ENCODE results near the gene OSBP. TPM values are rescaled to one million over a fixed set of nuclear protein-coding genes. Genes with fewer than 3 reads are reported as not detected.

The OSBP gene
- total RNA-seq, 8 experiments from 2014 or later: 21.4 to 52.2 (median 33.2) TPM

DNA sequence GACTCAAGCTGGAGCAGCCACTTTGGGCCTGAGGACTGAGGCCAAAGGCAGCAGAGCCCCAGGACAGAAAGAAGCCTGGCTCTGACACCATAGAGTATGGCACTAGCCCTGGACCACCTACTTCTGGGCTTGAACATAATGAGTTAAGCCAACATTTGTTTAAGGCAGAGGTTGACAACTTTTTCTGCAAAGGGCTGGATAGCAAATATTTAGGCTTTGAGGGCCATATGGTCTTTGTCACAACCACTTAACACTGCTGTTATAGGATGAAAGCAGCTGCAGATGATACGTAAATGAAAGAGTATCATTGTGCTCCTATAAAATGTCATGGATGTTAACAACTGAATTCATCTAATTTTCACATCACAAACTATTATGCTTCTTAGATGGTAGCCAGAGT lies 16.6 kb downstream of the OSBP start:
- Histone ChIP-seq H3K4me1 (replicated peaks in 1 of 2) (no peaks in the 10 kb centered on the region), H3K27ac (no peak overlapping the region), H3K4me3 (no peak overlapping the region)
- in situ Hi-C loops (cut with MboI; ENCODE audit: low pct_unique_long_range_greater_than_20kb in 2 of 9, low sequenced_read_pairs in 9 of 9, unreplicated experiment in 9 of 9): no loop called here
- WGBS, 10 experiments: 83 to 100% (median 100%) methylated on average over 1 of the region's 1 CpG; no CpG with 5 or more reads in 5 of the 10 experiments
- ATAC-seq (replicated peaks in 6 of 8): no peak

DNA sequence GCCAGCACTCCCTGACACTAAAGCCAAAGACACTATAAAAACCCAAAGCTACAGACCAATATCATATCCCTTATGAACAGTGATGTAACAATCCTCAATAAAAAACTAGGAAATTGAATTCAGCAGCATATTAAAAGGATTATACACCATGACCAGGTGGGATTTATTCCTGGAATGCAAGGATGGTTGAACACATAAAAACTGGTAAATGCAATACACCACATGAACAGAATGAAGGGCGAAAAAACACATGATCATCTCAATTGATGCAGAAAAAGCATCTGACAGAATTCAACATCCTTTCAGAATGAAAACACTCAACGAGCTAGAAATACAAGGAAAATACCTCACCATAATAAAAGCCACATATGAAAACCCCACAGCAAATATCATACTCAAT lies 31.3 kb downstream of the OSBP start:
- no peak for ATAC-seq (replicated peaks in 6 of 8)
- in situ Hi-C loops (cut with MboI; ENCODE audit: low pct_unique_long_range_greater_than_20kb in 2 of 9, low sequenced_read_pairs in 9 of 9, unreplicated experiment in 9 of 9): no loop called here
- 80 to 100% (median 97%) methylated on average over 1 to 2 of the region's 2 CpGs for WGBS, 10 experiments
- Histone ChIP-seq H3K27ac (no peak overlapping the region), H3K4me3 (no peak overlapping the region), H3K4me1 (replicated peaks in 1 of 2) (peaks cover 0 to 4% of the 10 kb centered on the region in 2 donors)

DNA sequence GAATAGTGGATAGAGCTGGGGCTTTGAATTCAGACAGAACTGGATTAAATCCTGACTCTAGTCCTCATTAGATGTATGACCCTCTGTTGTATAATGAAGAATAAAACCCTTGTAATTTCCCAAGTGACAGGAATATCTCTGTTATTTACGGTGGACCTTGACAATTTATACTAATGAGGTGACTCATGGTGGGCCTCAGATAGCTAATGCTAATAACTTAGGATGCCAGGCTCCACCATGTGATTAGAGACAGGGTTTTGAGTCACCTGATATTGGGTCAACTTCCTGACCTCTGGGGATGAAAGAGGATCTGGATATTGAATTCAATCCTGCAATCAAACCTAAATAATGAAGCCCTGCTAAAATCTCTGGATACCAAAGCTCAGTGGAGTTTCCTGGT lies 33.6 kb downstream of the OSBP start:
- 82 to 100% (median 100%) methylated on average over 1 of the region's 1 CpG; no CpG with 5 or more reads in 5 of the 10 experiments for WGBS, 10 experiments
- Histone ChIP-seq H3K27ac (no peak overlapping the region), H3K4me1 (replicated peaks in 1 of 2) (peaks cover 0 to 4% of the 10 kb centered on the region in 2 donors), H3K4me3 (no peak overlapping the region)
- in situ Hi-C loops (cut with MboI; ENCODE audit: low pct_unique_long_range_greater_than_20kb in 2 of 9, low sequenced_read_pairs in 9 of 9, unreplicated experiment in 9 of 9): no loop called here
- ATAC-seq (replicated peaks in 6 of 8): peak in 6 of 8 experiments; percentile 44 to 96 (median 74)

DNA sequence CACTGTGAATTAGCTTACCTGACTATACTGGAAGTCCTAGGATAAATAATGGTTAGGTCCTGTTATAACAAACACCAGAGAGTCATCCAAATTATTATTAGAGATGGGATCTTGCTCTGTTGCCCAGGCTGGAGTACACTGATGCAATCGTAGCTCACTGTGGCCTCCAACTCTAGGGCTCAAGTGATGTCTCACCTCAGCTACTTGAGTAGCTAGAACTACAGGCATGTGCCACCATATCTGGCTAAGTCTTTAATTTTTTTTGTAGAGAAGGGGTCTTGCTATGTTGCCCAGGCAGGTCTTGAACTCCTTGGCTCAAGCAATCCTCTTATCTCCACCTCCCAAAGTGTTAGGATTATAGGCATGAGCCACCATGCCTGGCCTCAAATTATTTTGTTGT lies 37.2 kb downstream of the OSBP start:
- Histone ChIP-seq H3K4me3 (no peak overlapping the region), H3K4me1 (replicated peaks in 1 of 2) (peaks cover 0 to 4% of the 10 kb centered on the region in 2 donors), H3K27ac (no peak overlapping the region)
- WGBS, 10 experiments: 100% methylated on average over 1 of the region's 1 CpG; no CpG with 5 or more reads in 8 of the 10 experiments
- ATAC-seq (replicated peaks in 6 of 8): no peak
- in situ Hi-C loops (cut with MboI; ENCODE audit: low pct_unique_long_range_greater_than_20kb in 2 of 9, low sequenced_read_pairs in 9 of 9, unreplicated experiment in 9 of 9): no loop called here

DNA sequence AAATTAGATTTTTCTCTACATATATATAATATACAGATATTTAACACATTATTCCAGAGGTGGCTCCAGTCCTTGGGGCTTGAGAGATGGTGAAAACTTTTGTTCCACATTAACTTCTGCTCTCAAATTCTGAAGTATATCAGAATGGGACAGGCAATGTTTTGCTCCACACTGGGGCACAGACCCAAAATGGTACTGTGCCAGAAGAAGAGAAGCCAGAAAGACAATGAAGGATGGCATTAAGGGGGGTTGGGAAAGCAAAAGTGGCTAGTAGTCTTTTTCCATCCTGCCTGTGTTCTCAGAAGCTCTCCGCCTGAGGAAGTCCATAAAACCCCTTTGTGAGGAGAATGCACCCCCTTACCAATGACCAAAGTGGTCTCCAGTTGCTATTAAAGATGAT lies 40.1 kb downstream of the OSBP start:
- in situ Hi-C loops (cut with MboI; ENCODE audit: low pct_unique_long_range_greater_than_20kb in 2 of 9, low sequenced_read_pairs in 9 of 9, unreplicated experiment in 9 of 9): no loop called here
- Histone ChIP-seq H3K27ac (no peak overlapping the region), H3K4me1 (replicated peaks in 1 of 2) (no peaks in the 10 kb centered on the region), H3K4me3 (no peak overlapping the region)
- ATAC-seq (replicated peaks in 6 of 8): no peak
- 80 to 100% (median 100%) methylated on average over 1 of the region's 1 CpG; no CpG with 5 or more reads in 4 of the 10 experiments for WGBS, 10 experiments

DNA sequence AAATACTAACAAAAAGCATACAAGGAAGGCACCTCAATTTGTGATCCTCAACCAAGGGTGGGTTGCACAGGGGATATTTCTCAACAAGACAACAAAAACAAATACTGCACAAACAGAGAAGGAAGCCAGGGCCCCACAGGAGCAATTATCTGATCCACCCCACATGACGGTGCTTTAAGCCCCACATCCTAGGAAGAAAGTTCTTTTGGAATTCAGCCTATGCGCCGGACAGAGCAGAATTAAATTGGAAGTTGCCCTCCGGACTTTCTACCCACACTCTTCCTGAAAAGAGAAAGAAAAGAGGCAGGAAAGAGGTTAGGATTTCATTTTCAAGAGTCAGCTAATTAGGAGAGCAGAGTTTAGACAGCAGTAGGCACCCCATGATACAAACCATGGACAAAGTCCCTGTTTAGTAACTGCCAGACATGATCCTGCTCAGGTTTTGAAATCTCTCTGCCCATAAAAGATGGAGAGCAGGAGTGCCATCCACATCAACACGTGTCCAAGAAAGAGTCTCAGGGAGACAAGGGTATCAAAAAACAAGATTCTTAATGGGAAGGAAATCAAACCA lies 40.6 kb downstream of the OSBP start:
- ATAC-seq (replicated peaks in 6 of 8): no peak
- no peak overlapping the region for H3K27ac ChIP-seq
- 40 to 100% (median 86%) methylated on average over 1 to 5 of the region's 5 CpGs; no CpG with 5 or more reads in 1 of the 10 experiments for WGBS, 10 experiments
- H3K4me1 ChIP-seq (replicated peaks in 1 of 2): no peaks in the 10 kb centered on the region
- no peak overlapping the region for H3K4me3 ChIP-seq
- in situ Hi-C loops (cut with MboI; ENCODE audit: low pct_unique_long_range_greater_than_20kb in 2 of 9, low sequenced_read_pairs in 9 of 9, unreplicated experiment in 9 of 9): no loop called here

DNA sequence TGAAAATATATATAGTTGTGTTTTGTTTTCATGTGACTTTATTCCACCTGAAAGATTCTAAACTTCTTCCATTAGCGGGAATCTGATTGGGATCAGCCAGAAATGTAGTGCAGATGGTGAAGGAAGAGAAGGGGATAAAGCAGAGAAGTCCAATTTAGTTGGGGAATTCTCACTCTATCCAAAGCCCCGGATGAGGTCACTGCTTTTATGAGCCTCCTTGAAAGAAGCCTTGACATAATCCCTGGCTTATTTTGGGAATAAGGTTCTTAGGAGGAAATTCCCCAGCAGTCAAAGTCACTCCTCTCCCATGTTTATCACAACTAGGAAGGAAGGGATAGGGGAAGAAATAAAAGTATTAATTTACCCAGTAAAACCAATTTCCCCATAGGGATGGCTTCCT lies 41.1 kb downstream of the OSBP start:
- WGBS, 10 experiments: 63 to 100% (median 89%) methylated on average over 1 to 2 of the region's 2 CpGs; no CpG with 5 or more reads in 1 of the 10 experiments
- in situ Hi-C loops (cut with MboI; ENCODE audit: low pct_unique_long_range_greater_than_20kb in 2 of 9, low sequenced_read_pairs in 9 of 9, unreplicated experiment in 9 of 9): no loop called here
- H3K27ac ChIP-seq: no peak overlapping the region
- H3K4me3 ChIP-seq: no peak overlapping the region
- H3K4me1 ChIP-seq (replicated peaks in 1 of 2): no peaks in the 10 kb centered on the region
- ATAC-seq (replicated peaks in 6 of 8): no peak

DNA sequence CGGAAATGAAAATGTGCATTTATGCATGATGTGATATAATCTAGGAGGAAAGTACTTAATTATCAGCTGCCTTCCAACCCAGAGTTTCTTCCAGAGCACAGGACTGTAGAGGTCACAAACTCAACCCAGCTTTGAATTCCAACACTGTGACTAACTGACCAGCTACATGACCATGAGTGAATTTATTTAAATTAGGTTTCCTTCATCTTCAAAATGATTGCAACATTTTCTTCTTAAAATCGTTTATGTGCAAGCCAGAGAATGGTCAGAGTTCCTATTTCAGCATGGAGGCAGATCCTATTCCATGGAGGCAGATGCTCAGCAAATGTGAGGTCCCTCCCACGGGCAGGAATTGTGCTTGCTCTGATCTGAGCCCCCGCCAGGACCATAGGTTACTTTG lies 42.4 kb downstream of the OSBP start:
- Histone ChIP-seq H3K27ac (no peak overlapping the region), H3K4me3 (no peak overlapping the region), H3K4me1 (replicated peaks in 1 of 2) (no peaks in the 10 kb centered on the region)
- peak in 3 of 8 experiments; percentile 64 to 95 (median 92) for ATAC-seq (replicated peaks in 6 of 8)
- WGBS, 10 experiments: 17 to 100% (median 76%) methylated on average over 1 to 3 of the region's 4 CpGs; no CpG with 5 or more reads in 3 of the 10 experiments
- in situ Hi-C loops (cut with MboI; ENCODE audit: low pct_unique_long_range_greater_than_20kb in 2 of 9, low sequenced_read_pairs in 9 of 9, unreplicated experiment in 9 of 9): no loop called here

DNA sequence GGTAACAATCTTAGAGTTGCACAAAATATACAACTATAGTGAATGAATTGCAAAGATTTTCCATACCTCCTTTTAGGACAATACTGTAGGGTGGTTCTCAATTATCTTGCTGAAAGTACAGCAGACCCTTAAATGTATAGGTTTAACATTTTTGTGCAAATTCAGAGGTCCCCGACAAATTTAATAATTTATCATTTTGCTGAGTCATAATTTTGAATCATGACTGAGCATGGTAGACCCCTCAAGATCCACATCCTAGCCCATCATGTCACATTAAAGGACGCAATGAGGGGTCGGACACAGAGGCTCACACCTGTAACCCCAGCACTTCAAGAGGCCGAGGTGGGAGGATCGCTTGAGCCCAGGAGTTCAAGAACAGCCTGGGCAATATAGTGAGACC lies 43.5 kb downstream of the OSBP start:
- in situ Hi-C loops (cut with MboI; ENCODE audit: low pct_unique_long_range_greater_than_20kb in 2 of 9, low sequenced_read_pairs in 9 of 9, unreplicated experiment in 9 of 9): no loop called here
- Histone ChIP-seq H3K27ac (no peak overlapping the region), H3K4me3 (no peak overlapping the region), H3K4me1 (replicated peaks in 1 of 2) (no peaks in the 10 kb centered on the region)
- WGBS, 10 experiments: 80 to 100% (median 93%) methylated on average over 1 to 4 of the region's 5 CpGs
- no peak for ATAC-seq (replicated peaks in 6 of 8)

DNA sequence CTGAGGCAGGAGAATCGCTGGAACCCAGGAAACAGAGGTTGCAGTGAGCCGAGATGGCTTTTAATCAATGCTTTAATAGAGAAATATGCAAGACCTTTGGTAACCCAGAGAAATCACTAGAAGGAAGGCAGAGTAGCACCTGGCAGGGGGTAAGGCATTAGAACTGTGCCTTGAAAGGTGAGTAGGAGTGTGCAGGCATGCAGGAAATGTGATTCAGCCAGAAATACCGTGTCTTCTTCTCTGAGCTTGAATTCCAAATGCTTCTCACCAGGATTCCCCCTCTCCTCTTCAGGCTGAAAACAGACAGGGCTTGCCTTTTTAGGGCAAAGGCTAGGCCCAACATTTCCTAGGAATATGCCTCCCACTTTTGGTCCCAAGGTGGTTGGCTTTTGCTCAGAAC lies 53.3 kb downstream of the OSBP start:
- no peak overlapping the region for H3K27ac ChIP-seq
- in situ Hi-C loops (cut with MboI; ENCODE audit: low pct_unique_long_range_greater_than_20kb in 2 of 9, low sequenced_read_pairs in 9 of 9, unreplicated experiment in 9 of 9): no loop called here
- no peak for ATAC-seq (replicated peaks in 6 of 8)
- WGBS, 10 experiments: 58 to 100% (median 70%) methylated on average over 1 to 3 of the region's 3 CpGs; no CpG with 5 or more reads in 6 of the 10 experiments
- peaks cover 0 to 3% of the 10 kb centered on the region in 2 donors for H3K4me1 ChIP-seq (replicated peaks in 1 of 2)
- H3K4me3 ChIP-seq: no peak overlapping the region

DNA sequence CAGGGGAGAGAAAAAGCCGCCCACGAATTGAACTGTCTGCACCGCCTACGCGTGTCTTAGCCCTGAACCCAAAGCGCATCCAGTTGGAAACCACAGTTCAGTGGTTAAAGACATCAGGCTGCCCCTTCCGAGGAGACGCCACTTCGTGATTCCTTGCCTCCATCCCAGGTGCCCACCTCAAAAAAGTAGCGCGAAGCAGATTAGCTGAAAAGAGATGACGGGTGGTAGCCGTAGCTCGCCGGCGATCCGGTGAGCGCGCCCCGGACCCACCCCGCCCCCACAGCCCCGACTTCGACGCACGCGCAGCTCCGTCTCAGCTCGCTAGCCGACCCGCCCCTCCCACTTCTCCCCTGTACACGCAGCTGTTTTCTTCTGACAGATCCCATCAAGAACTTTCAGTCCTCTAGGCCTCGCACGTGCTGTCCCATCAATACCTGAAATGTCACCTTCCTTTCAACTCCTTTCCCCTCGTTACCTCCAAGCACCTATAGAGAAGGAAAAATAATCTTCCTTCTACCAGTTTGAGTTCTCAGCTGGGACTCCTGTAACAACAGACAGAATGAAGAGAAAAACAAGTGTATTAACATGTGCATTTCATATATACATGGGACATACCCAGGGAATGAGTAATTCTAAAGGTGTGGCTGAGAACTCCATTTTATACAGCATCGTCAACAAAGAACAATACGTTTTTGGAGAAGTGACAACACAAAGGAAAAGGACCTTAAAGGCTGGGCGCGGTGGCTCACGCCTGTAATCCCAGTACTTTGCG lies 54.7 kb downstream of the OSBP start:
- Histone ChIP-seq H3K27ac (peak overlapping the region; percentile 34 to 75), H3K4me1 (replicated peaks in 1 of 2) (peaks cover 0 to 3% of the 10 kb centered on the region in 2 donors), H3K4me3 (peak overlapping the region; percentile 71 to 98 (median 88))
- in situ Hi-C loops (cut with MboI; ENCODE audit: low pct_unique_long_range_greater_than_20kb in 2 of 9, low sequenced_read_pairs in 9 of 9, unreplicated experiment in 9 of 9): no loop called here
- peak; percentile 30 to 73 (median 61) for ATAC-seq (replicated peaks in 6 of 8)
- WGBS, 10 experiments: 0 to 20% (median 6%) methylated on average over 2 to 16 of the region's 40 CpGs; no CpG with 5 or more reads in 1 of the 10 experiments

DNA sequence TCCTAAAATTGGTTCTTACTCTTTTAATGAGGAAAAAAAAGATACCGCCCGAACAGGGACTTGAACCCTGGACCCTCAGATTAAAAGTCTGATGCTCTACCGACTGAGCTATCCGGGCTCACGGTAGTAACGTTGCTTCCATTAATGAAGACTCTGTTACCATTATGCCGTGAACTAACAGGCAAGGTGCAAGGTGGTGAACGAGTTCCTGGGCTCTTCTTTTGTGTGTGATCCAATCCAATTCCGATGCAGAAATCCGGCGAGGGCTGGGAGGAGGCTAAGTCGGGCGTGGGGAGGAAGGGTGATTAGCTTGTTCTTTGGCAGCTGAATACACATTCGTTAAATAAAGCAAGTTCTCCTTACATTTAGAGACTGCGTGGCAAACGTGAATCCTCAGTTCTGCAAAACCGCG lies 55.3 kb downstream of the OSBP start:
- WGBS, 10 experiments: 0 to 7% (median 0%) methylated on average over 4 to 17 of the region's 18 CpGs
- in situ Hi-C loops (cut with MboI; ENCODE audit: low pct_unique_long_range_greater_than_20kb in 2 of 9, low sequenced_read_pairs in 9 of 9, unreplicated experiment in 9 of 9): no loop called here
- peak overlapping the region; percentile 34 to 75 for H3K27ac ChIP-seq

DNA sequence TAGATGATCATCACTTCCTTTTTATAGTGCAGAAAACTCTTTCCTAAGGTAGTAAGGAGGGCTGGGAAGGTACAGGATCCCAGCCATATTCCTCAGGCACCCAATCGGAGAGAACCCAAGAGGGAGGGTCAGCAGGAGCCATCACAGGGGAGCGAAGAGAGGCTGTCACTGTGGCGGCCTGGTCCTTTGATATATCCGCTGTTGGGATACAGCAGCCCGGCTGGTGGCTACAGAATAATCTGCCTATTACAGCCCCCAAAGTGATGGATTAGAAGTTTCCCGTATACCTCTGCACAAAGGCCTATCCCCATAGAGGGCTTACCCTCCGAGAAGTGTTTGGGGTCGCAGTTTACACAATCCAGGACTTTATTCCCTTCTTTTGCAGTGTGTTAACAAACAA lies 55.7 kb downstream of the OSBP start:
- peak in 5 of 8 experiments; percentile 6 to 28 (median 16) for ATAC-seq (replicated peaks in 6 of 8)
- in situ Hi-C loops (cut with MboI; ENCODE audit: low pct_unique_long_range_greater_than_20kb in 2 of 9, low sequenced_read_pairs in 9 of 9, unreplicated experiment in 9 of 9): no loop called here
- peaks cover 0 to 3% of the 10 kb centered on the region in 2 donors for H3K4me1 ChIP-seq (replicated peaks in 1 of 2)

More for the DNA sequence above, 55.3 kb downstream of the OSBP start:
- H3K4me3 ChIP-seq: peak overlapping the region; percentile 71 to 98 (median 88)
- peak; percentile 9 to 76 (median 60) for ATAC-seq (replicated peaks in 6 of 8)
- H3K4me1 ChIP-seq (replicated peaks in 1 of 2): peaks cover 0 to 3% of the 10 kb centered on the region in 2 donors

More for the DNA sequence above, 55.7 kb downstream of the OSBP start:
- 31 to 100% (median 40%) methylated on average over 1 to 7 of the region's 8 CpGs; no CpG with 5 or more reads in 3 of the 10 experiments for WGBS, 10 experiments
- H3K27ac ChIP-seq: no peak overlapping the region
- peak overlapping the region; percentile 71 to 98 (median 88) for H3K4me3 ChIP-seq

Measured in motor neuron (in vitro differentiated cells).